ENCODE results near the gene C11orf52. TPM values are rescaled to one million over a fixed set of nuclear protein-coding genes. Genes with fewer than 3 reads are reported as not detected.

Gene C11orf52
- total and polyA plus RNA-seq, 2 of the 8 experiments (the other 6 are each of a cell fraction or from before 2014, with no cell fraction given): 1.7 to 2.7 TPM

- no peak overlapping the region for H2BK12ac ChIP-seq (ENCODE audit: low read depth, low read length)
- no peak overlapping the region for H2AFZ ChIP-seq (ENCODE audit: low read length)
- no peak overlapping the region for H4K8ac ChIP-seq (ENCODE audit: extremely low read depth, insufficient read depth, low read length)
- H4K5ac ChIP-seq (ENCODE audit: insufficient read length, low read depth, low read length): no peak overlapping the region
- no peaks in the 10 kb centered on the region for H3K23me2 ChIP-seq (ENCODE audit: low read depth, low read length)
- no peak overlapping the region for H3K56ac ChIP-seq (replicated peaks; ENCODE audit: insufficient read length, low read depth, low read length)
- FAIRE-seq: no peak
- no peak overlapping the region for H3K18ac ChIP-seq (ENCODE audit: extremely low read depth, low read length)
- WGBS, 2 experiments (ENCODE audit: extremely low coverage in 1 of 2, insufficient coverage in 1 of 2, insufficient read length in 1 of 2, insufficient replicate concordance in 2 of 2, low coverage in 1 of 2, low lambda C conversion rate in 2 of 2, missing lambda C conversion rate in 1 of 2): 84% methylated on average over 2 of the region's 2 CpGs; no CpG with 5 or more reads in 1 of the 2 experiments
- H4K20me1 ChIP-seq (replicated peaks in 1 of 2; ENCODE audit: control insufficient read depth in 1 of 2, insufficient read depth in 2 of 2, low read length in 2 of 2): no peaks in the 10 kb centered on the region
- no peaks in the 10 kb centered on the region for H3K4me1 ChIP-seq (replicated peaks in 1 of 4; ENCODE audit: control insufficient read depth in 3 of 4, insufficient read depth in 4 of 4, low read length in 3 of 4)
- no peaks in the 10 kb centered on the region for H3K9me3 ChIP-seq (ENCODE audit: insufficient read depth in 2 of 2, low read depth in 1 of 2, low read length in 1 of 2)
- ChIA-PET CTCF (ENCODE audit: partially characterized antibody) (interaction anchor here (0.6 to 2.8 kb wide), 4 partner anchors 11 to 285 kb away, joined by 3 to 9 read pairs (median 5); partner anchors contain the start of gene SIK2), POLR2A (ENCODE audit: partially characterized antibody) (no interaction called here)
- no peak overlapping the region for H3K27ac ChIP-seq (ENCODE audit: low read depth, low read length)
- H3K4me2 ChIP-seq (ENCODE audit: insufficient read depth in 1 of 2, low read depth in 2 of 2, low read length in 2 of 2): no peak overlapping the region
- H3K4me3 ChIP-seq (ENCODE audit: extremely low read depth in 1 of 4, insufficient read depth in 2 of 4, low read depth in 3 of 4, low read length in 4 of 4): no peak overlapping the region
- no peak overlapping the region for H2BK120ac ChIP-seq (replicated peaks; ENCODE audit: low read depth, low read length)
- no peak overlapping the region for H3K23ac ChIP-seq (ENCODE audit: insufficient read length)
- H2BK20ac ChIP-seq (ENCODE audit: low read length): no peak overlapping the region
- no peak overlapping the region for H4K91ac ChIP-seq (replicated peaks; ENCODE audit: insufficient read length, low read length)
- H2BK5ac ChIP-seq (ENCODE audit: low read depth, low read length): no peak overlapping the region
- no peak overlapping the region for H2BK15ac ChIP-seq (ENCODE audit: low read length)
- H2AK5ac ChIP-seq (ENCODE audit: low read depth, low read length): no peak overlapping the region
- DNase-seq (ENCODE audit: low read depth in 1 of 2, low spot score in 2 of 2): no peak
- H3K36me3 ChIP-seq (ENCODE audit: control insufficient read depth in 2 of 4, insufficient read depth in 4 of 4, low read length in 3 of 4): no peaks in the 10 kb centered on the region
- H3K79me1 ChIP-seq (ENCODE audit: low read depth, low read length): no peaks in the 10 kb centered on the region
- H3K4ac ChIP-seq (replicated peaks; ENCODE audit: insufficient read length, low read depth, low read length): no peak overlapping the region
- no peaks in the 10 kb centered on the region for H3K27me3 ChIP-seq (replicated peaks in 1 of 4; ENCODE audit: control insufficient read depth in 3 of 4, extremely low read depth in 1 of 4, insufficient read depth in 3 of 4, low read length in 3 of 4)
- no peak overlapping the region for H3K14ac ChIP-seq (ENCODE audit: insufficient read length)
- no peak overlapping the region for H3K9ac ChIP-seq (replicated peaks in 1 of 4; ENCODE audit: extremely low read depth in 1 of 4, low read depth in 3 of 4, low read length in 3 of 4)
- no peaks in the 10 kb centered on the region for H3K79me2 ChIP-seq (ENCODE audit: control insufficient read depth in 1 of 2, insufficient read depth in 2 of 2, low read length in 2 of 2)
- TF ChIP-seq GABPA (IDR thresholded peaks at IDR 0.05; ENCODE audit: borderline replicate concordance, insufficient read depth, low read length): no peak
- no peak for TF ChIP-seq GTF2F1 (IDR thresholded peaks at IDR 0.05; ENCODE audit: borderline replicate concordance, low read depth, low read length)
- no peak for TF ChIP-seq CTCF (IDR thresholded peaks at IDR 0.05; ENCODE audit: control extremely low read depth in 1 of 3, insufficient read depth in 1 of 3, low read depth in 1 of 3, low read length in 3 of 3)
- TF ChIP-seq ASH2L (IDR thresholded peaks at IDR 0.05; ENCODE audit: low read length): no peak
- TF ChIP-seq RBBP5 (IDR thresholded peaks at IDR 0.05; ENCODE audit: borderline replicate concordance, low read depth, low read length): no peak
- TF ChIP-seq KDM1A (IDR thresholded peaks at IDR 0.05; ENCODE audit: borderline replicate concordance, low read length): no peak
- TF ChIP-seq TAF7 (optimal IDR thresholded peaks at IDR 0.05; ENCODE audit: borderline replicate concordance, low read depth, low read length): no peak
- TF ChIP-seq TAF1 (IDR thresholded peaks at IDR 0.05; ENCODE audit: low read depth, low read length): no peak
- TF ChIP-seq CHD1 (IDR thresholded peaks at IDR 0.05; ENCODE audit: low read depth, low read length): no peak
- TF ChIP-seq POLR2AphosphoS5 (IDR thresholded peaks at IDR 0.05; ENCODE audit: low read depth, low read length): no peak
- no peak for TF ChIP-seq USF2 (IDR thresholded peaks at IDR 0.05; ENCODE audit: low read length)
Measured at GRCh38 chr11:111886844-111887243, 31.9 kb upstream of the C11orf52 start.
